Measurements from ENCODE around the gene KLK3. TPM values are rescaled to one million over a fixed set of nuclear protein-coding genes. Genes with fewer than 3 reads are reported as not detected.

Gene KLK3
- total RNA-seq, 1 experiment from 2014 or later, result not detected

DNA sequence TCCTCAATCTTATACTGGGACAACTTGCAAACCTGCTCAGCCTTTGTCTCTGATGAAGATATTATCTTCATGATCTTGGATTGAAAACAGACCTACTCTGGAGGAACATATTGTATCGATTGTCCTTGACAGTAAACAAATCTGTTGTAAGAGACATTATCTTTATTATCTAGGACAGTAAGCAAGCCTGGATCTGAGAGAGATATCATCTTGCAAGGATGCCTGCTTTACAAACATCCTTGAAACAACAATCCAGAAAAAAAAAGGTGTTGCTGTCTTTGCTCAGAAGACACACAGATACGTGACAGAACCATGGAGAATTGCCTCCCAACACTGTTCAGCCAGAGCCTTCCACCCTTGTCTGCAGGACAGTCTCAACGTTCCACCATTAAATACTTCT lies 4.0 kb upstream of the KLK3 start:
- H3K27me3 ChIP-seq (ENCODE audit: insufficient read depth, low read length), result peaks cover 9% of the 10 kb centered on the region; the same call in 1 of the 2 replicates

More for the DNA sequence above, 4.0 kb upstream of the KLK3 start:
- ChIA-PET POLR2A (no interaction called here), RAD21 (ENCODE audit: low non-redundant PET in 1 of 2, low total read pairs in 2 of 2, uncharacterized antibody in 2 of 2, unreplicated experiment in 2 of 2) (no interaction called here), CTCF (no interaction called here)
- intact Hi-C loops (cut with micrococcal nuclease), result no loop called here
- Histone ChIP-seq H3K9me2 (ENCODE audit: insufficient read depth) (no peaks in the 10 kb centered on the region), H3K4me2 (ENCODE audit: low read length) (no peak overlapping the region), H3K4me3 (replicated peaks in 1 of 2; ENCODE audit: low read depth in 1 of 2, low read length in 2 of 2) (no peak overlapping the region), H2AFZ (ENCODE audit: low read depth, low read length, poor library complexity, severe bottlenecking) (no peak overlapping the region), H3K9me3 (ENCODE audit: control insufficient read depth in 1 of 2, insufficient read depth in 1 of 2, low read depth in 1 of 2, low read length in 2 of 2) (no peaks in the 10 kb centered on the region), H3K36me3 (ENCODE audit: control insufficient read depth in 1 of 2, insufficient read depth in 2 of 2, low read length in 2 of 2) (no peaks in the 10 kb centered on the region), H4K20me1 (ENCODE audit: insufficient read depth) (no peaks in the 10 kb centered on the region), H3K79me2 (ENCODE audit: insufficient read depth, low read length) (no peaks in the 10 kb centered on the region), H3K9ac (ENCODE audit: low read length) (no peak overlapping the region), H3K4me1 (ENCODE audit: control insufficient read depth in 1 of 2, insufficient read depth in 2 of 2, low read length in 2 of 2) (no peaks in the 10 kb centered on the region), H3K27ac (ENCODE audit: low read depth, low read length) (no peak overlapping the region)
- no TSS peak for BruUV-seq (replicated peaks)
- no peak for DNase-seq (ENCODE audit: low read depth, low spot score)
- TF ChIP-seq EZH2phosphoT487 (IDR thresholded peaks at IDR 0.05; ENCODE audit: borderline replicate concordance) (no peak), POLR2A (IDR thresholded peaks at IDR 0.05; ENCODE audit: borderline replicate concordance, extremely low read depth, insufficient read depth, insufficient read length) (no peak), FOSL1 (IDR thresholded peaks at IDR 0.05; ENCODE audit: low read depth) (no peak), RAD21 (IDR thresholded peaks at IDR 0.05; ENCODE audit: low read depth) (no peak), POLR2AphosphoS5 (IDR thresholded peaks at IDR 0.05; ENCODE audit: low read depth, low read length) (no peak), SRF (IDR thresholded peaks at IDR 0.05; ENCODE audit: low read depth) (no peak), CBX3 (IDR thresholded peaks at IDR 0.05; ENCODE audit: low read depth) (no peak), EGR1 (IDR thresholded peaks at IDR 0.05; ENCODE audit: low read depth) (no peak), YY1 (IDR thresholded peaks at IDR 0.05; ENCODE audit: extremely low read depth, insufficient replicate concordance, low read depth, low read length) (no peak), TCF7L2 (IDR thresholded peaks at IDR 0.05; ENCODE audit: borderline replicate concordance, extremely low read depth, insufficient read depth, insufficient read length) (no peak)
- TF ChIP-seq, protein P1, sequence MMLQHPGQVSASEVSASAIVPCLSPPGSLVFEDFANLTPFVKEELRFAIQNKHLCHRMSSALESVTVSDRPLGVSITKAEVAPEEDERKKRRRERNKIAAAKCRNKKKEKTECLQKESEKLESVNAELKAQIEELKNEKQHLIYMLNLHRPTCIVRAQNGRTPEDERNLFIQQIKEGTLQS (IDR thresholded peaks at IDR 0.05), result no peak
- TF ChIP-seq, protein P2, sequence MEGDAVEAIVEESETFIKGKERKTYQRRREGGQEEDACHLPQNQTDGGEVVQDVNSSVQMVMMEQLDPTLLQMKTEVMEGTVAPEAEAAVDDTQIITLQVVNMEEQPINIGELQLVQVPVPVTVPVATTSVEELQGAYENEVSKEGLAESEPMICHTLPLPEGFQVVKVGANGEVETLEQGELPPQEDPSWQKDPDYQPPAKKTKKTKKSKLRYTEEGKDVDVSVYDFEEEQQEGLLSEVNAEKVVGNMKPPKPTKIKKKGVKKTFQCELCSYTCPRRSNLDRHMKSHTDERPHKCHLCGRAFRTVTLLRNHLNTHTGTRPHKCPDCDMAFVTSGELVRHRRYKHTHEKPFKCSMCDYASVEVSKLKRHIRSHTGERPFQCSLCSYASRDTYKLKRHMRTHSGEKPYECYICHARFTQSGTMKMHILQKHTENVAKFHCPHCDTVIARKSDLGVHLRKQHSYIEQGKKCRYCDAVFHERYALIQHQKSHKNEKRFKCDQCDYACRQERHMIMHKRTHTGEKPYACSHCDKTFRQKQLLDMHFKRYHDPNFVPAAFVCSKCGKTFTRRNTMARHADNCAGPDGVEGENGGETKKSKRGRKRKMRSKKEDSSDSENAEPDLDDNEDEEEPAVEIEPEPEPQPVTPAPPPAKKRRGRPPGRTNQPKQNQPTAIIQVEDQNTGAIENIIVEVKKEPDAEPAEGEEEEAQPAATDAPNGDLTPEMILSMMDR (IDR thresholded peaks at IDR 0.05 in 2 of 3, conservative IDR thresholded peaks at IDR 0.05 in 1 of 3; ENCODE audit: borderline replicate concordance in 1 of 3, insufficient read depth in 1 of 3, low read depth in 2 of 3, low read length in 2 of 3), result no peak
- TF ChIP-seq, protein P3, sequence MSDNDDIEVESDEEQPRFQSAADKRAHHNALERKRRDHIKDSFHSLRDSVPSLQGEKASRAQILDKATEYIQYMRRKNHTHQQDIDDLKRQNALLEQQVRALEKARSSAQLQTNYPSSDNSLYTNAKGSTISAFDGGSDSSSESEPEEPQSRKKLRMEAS (IDR thresholded peaks at IDR 0.05), result no peak
- no peak for ATAC-seq
